ENCODE data around the gene NOC4L.
"Not testable (repeated sequence)": the region's sequence is repeated elsewhere in the genome, so short reads cannot be mapped to it uniquely, and the experiment has no call there.

Gene NOC4L

DNA sequence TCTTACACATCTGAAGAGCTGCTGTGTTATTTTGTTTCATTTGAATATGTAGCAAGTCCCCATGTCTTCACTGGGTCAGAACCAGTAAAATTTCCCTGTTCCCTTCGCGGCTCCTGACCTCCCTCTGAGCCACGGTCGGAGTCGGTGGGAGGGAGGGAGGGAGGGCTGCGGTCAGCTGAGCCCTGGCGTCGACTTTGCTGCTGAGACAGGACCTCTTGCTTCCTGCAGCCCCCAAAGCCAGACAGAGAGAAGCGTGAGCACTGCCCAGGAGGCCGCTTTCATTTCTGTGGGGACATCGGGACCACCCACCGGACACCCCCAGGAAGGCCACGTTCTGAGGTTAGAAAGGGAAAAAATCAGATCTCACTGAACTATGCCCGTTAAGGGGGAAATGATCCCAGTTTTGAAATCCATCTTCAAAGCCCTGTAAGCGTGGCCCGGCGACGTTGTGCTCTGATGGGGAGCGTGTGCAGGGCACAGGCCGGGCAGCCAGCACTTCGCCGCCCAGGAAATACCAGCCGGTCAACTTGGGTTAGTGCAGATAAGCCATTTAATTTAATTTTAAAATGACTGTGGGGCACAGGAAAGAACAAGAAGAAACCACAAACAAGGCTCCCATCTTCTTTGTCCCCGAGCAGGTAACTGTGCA, 42.1 kb downstream of the NOC4L start:
- no peak for DNase-seq

GRCh38 chr12:132186857-132187620, 42.8 kb downstream of the NOC4L start:
- no peak for DNase-seq

- no peak for DNase-seq
These were observed 43.6 kb downstream of the NOC4L start for GRCh38 chr12:132187646-132188450.

DNA sequence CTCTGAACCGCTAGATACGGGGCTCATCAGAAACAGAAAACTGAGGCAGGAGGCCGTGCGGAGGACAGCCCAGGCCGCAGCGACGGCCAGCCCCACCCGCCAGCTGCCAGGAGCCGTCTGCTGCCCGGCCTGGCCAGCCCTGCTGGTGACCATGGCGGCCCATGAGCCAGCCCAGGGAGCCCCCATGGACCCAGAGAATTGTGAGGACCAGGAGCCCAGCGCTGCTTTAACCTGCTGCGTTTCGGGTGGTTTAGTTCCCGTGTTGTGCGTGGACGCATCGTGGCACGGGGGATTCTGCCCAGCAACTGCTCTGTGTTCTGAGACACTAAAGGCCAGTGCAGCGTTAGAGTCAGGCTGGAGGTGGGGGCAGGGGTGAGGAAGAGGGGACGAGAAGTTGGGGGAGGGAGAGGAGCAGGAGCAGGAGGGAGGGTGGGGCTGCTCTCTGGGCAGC, 44.2 kb downstream of the NOC4L start:
- DNase-seq = no peak

- no peak for DNase-seq
These were observed 44.7 kb downstream of the NOC4L start for GRCh38 chr12:132188916-132189325.

DNA sequence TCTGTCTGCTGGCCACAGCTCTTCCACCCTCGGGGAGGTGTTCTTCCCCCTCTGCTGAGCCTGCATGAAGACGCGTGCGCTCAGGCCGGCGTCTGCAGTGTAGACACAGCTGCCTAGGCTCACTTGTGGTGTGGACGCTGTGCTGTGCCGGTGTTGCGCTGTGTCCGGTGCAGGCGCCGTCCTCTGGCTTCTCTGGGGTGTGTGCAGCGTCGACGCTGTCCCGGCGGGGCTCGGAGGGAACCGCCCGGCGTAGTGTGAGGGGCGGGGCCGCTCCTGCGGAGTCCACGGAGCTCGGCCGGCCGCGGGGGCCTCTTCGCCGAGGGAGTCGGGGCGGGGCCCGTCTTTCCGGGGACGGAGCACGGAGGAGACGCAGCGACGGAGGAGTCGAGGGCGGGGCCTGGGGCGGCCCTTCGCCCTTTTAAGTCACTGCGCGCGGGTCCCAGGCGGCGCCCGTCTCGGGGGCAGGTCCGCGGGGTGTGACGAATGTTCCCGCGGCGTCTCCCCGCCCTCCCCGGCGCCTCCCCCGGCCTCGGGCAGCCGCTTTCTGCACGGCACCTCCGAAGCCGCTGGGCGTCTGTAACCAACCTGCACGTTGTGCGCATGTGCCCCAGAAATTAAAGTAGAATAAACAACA, 45.2 kb downstream of the NOC4L start:
- DNase-seq = peak; percentile 88 to 92

- DNase-seq = no peak
These were observed 45.9 kb downstream of the NOC4L start for GRCh38 chr12:132190012-132190755.

GRCh38 chr12:132190834-132191500, 46.7 kb downstream of the NOC4L start:
- DNase-seq = no peak

- DNase-seq = no peak
These were observed 47.7 kb downstream of the NOC4L start for GRCh38 chr12:132191715-132192553.

DNA sequence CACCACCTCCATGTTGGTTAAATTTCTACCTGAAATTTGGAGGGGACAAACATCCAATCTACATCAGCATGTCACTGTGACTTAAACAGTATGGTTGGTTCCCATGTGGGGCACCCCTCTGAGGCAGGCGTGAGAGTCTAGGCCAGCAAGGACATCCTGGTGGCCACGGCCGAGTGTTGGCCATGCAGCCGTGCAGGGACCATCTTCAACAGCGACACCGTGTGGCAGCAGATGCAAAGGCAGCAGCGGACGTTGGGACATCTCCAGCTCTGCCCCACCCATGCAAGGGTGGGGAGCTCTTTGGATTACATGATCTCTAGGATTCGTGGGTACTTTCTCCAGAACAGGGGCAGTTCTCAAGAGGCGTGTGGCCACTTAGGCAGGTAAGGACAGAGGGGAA, 49.8 kb downstream of the NOC4L start:
- no peak for DNase-seq

GRCh38 chr12:132194556-132194955, 50.3 kb downstream of the NOC4L start:
- no peak for DNase-seq

- not testable (repeated sequence) for DNase-seq
These were observed 51.0 kb downstream of the NOC4L start for GRCh38 chr12:132195242-132195641.

DNA sequence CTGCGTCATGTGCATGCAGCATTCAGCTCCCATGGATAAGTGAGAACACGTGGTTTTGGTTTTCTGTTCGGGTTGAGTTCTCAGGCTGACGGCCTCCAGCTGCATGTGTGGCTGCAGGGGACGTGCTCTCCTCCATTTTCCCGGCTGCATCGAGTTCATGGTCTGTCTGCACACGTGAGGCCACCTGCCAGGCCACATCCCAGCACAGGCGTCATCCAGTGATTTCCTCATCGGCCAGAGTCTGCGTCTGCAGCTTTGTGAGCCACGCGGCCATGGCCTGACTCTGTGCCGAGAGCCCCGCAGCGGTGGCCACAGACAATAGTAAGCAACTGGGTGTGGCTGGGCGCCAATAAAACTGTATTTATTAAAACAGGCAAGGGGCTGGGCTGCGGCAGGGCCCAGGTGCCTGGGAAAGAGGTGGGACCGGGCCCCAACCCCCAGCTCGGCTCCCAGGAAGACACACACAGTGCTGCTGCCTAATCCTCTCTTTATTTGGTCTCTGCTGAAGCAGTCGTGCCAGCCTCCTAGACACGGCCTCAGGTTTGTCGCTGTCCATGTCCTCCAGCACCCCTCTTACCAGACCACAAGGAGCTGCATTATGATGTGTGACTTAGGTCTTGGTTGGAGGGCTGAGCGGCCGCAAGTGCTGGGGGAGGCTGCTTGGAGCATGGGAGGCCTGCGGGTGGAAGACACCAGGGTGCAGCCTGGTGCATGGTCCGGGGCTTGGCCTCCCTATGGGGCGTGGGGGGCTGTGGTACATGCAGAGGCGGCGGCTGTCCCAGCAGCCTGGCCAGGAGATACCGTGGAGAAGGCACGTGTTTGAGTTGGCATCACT, 52.0 kb downstream of the NOC4L start:
- DNase-seq = no peak

DNA sequence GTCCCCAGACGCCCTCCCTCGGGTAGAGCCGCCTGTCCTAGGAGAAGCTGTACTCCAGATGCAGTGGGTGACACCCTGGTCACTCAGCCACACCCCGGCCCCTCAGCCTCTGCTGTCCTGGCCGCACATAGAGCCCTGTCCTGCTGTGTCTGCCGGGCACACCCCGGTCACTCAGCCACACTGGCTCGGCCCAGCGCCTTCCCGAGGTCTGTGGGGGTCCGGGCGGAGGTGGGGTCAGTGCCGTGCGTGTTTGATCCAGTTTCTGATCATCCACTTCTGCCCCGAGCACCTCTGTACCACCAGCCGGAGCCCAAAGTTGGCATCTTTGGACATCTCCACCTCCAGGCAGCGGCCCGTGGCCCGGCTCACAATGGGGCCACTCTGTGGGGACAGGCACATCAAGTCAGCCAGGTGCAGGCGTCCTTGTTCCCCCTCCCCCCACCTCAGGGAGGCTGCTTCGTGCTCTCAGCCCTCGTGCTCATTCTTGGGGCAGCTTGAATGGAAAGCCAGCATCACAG, 52.7 kb downstream of the NOC4L start:
- no peak for DNase-seq

DNA sequence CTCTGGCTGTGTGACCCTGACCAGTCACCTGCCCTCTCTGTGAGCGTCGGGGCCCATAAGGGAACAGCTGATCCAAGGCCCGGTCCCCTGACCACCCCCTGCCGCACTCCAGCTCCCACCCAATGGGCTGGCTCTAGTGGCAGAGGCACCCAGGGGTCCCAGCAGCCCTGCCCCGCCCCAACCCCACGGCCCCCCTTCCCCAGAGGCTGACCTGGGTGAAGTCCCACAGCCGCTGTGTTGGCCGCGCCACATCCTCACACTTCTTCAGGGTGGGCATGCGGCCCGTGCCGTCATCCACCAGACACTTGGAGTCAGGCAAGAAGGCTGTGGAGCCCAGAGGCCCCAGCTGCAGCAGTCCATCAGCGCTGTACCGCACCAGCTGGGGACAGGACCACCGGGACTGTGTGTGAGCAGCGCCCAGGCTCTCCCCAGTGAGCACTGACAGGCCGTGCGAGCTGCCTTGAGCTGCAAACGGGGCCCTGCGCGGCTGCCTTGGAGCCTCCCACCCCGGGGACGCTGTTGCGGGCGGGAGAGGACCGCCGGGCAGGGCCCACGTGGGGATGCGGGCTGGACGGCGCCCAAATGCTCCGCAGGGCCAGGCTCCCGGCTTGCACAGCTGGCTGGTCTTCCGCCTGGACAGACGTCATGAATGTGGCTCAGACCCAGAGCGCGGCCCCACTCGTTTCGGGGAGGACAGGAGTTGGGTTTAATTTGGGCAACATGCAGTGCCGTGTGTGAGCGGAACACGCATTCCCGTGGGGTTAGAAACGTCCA, 53.5 kb downstream of the NOC4L start:
- no peak for DNase-seq

DNA sequence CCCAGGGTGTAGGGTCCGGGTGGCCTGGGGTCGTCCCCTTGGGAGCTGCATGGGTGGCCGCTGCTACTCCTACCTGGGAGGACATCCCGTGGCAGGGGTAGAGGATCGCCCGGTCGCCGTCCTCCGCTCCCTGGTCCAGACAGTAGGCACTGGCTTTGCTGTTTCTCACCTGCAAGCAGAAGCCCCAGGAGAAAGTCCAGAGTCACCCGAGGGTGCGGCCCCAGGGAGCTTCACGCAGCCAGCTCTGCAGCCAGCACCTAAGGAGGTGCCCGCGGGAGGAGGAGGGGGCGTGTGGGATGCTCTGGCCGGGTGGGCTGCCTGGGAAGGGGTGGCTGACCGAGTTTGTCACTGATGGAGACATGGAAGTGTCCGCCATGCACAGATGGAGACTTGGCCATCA, 54.8 kb downstream of the NOC4L start:
- DNase-seq = no peak

- DNase-seq = no peak
These were observed 55.5 kb downstream of the NOC4L start for GRCh38 chr12:132199526-132200319.

DNA sequence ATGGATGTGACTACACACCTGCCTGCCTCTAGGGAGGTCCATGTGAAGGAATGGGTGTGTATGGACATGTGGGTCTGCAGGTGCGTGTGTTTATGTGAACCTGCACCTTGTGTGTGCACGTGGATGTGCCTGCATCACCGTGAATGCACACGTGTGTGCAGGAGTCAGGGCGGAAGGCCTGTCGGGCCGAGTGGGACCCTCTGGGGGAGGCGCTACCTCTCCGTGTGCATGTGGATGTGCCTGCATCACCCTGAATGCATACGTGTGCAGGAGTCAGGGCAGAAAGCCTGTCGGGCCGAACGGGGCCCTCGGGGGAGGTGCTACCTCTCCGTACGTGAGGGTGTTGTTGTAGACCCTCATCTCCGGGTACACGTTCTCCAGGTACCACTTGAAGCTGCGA, 56.5 kb downstream of the NOC4L start:
- no peak for DNase-seq

Data from SW 1271 (cell line).